CD8-positive, alpha-beta memory T cell (primary cell): ENCODE measurements around the gene POMP. TPM values are rescaled to one million over a fixed set of nuclear protein-coding genes. Genes with fewer than 3 reads are reported as not detected.

ENCODE experiments used
- CTCF ChIA-PET: fragments of 350-600 bp; sonication (Branson Sonifier 250); formaldehyde crosslinking; loops from one replicate; lab custom pipeline; 2021; ENCODE audit warnings: antibody characterized with exemption; lab: Charles Lee
- POLR2A ChIA-PET: fragments of 350-600 bp; sonication (Branson Sonifier 250); formaldehyde crosslinking; loops from one replicate; lab custom pipeline; 2021; ENCODE audit warnings: antibody characterized with exemption; lab: Charles Lee
- DNase-seq, 5 donors: peaks; one replicate each; pipeline versions ENCODE4 v3.0.0 to v3.0.0-alpha.2; 2020 to 2022; ENCODE audit warnings: mixed read lengths in 1 of 5
- H3K27ac ChIP-seq: one replicate; pipeline ENCODE4 v1.7.0; 2013; ENCODE audit warnings: low read depth, mild to moderate bottlenecking, low read length, moderate library complexity
- H3K27me3 ChIP-seq: 2 replicates; pipeline ENCODE4 v1.7.0; 2013; ENCODE audit warnings: low read length, mild to moderate bottlenecking; ENCODE audit not compliant: insufficient read depth, poor library complexity, severe bottlenecking
- H3K36me3 ChIP-seq: 2 replicates; pipeline ENCODE4 v1.7.0; 2013; ENCODE audit warnings: mild to moderate bottlenecking, low read length, moderate library complexity; ENCODE audit not compliant: insufficient read depth
- H3K4me1 ChIP-seq: 2 replicates; pipeline ENCODE4 v1.7.0; 2013; ENCODE audit warnings: mild to moderate bottlenecking, low read length, moderate library complexity; ENCODE audit not compliant: insufficient read depth
- H3K4me3 ChIP-seq: 2 replicates; pipeline ENCODE4 v1.7.0; 2013; ENCODE audit warnings: mild to moderate bottlenecking, low read length
- H3K9me3 ChIP-seq: 2 replicates; pipeline ENCODE4 v1.7.0; 2013; ENCODE audit warnings: mild to moderate bottlenecking, low read length
- H3K27ac Mint-ChIP-seq, 8 donors: one replicate each; pipeline ENCODE4 v1.8.0; 2020 to 2021; ENCODE audit warnings: mixed read lengths in 8 of 8, mild to moderate bottlenecking in 6 of 8, inconsistent platforms in 3 of 8, moderate library complexity in 3 of 8
- H3K27me3 Mint-ChIP-seq, 2 donors: one replicate each; pipeline ENCODE4 v1.8.0; 2020 to 2021; ENCODE audit warnings: mixed read lengths in 2 of 2, mild to moderate bottlenecking in 1 of 2, moderate library complexity in 1 of 2
- H3K36me3 Mint-ChIP-seq, 3 donors: one replicate each; pipeline ENCODE4 v1.8.0; 2020 to 2021; ENCODE audit warnings: mixed read lengths in 3 of 3, inconsistent platforms in 1 of 3, mild to moderate bottlenecking in 1 of 3
- H3K4me1 Mint-ChIP-seq, 3 donors: one replicate each; pipeline ENCODE4 v1.8.0; 2020 to 2021; ENCODE audit warnings: mixed read lengths in 3 of 3, inconsistent platforms in 1 of 3, mild to moderate bottlenecking in 1 of 3
- H3K4me3 Mint-ChIP-seq, 7 donors: one replicate each; pipeline ENCODE4 v1.8.0; 2020 to 2021; ENCODE audit warnings: mixed read lengths in 7 of 7, mild to moderate bottlenecking in 6 of 7, moderate library complexity in 4 of 7, inconsistent platforms in 2 of 7
- H3K9me3 Mint-ChIP-seq, 5 donors: one replicate each; pipeline ENCODE4 v1.8.0; 2020 to 2022; ENCODE audit warnings: mixed read lengths in 5 of 5, mild to moderate bottlenecking in 3 of 5, moderate library complexity in 2 of 5, inconsistent platforms in 1 of 5
- polyA plus RNA-seq: library from polyadenylated mRNA; unstranded; fragments of 300-500 nt; fragmentation: Illumina TruSeq; gene quantifications from one replicate; pipeline ENCODE4 v1.2.3, GENCODE V29; 2021
- total RNA-seq, 2 experiments: library from RNA; stranded (reverse); gene quantifications; one replicate each; pipeline ENCODE4 v1.2.3, GENCODE V29; 2021

POMP gene
- total and polyA plus RNA-seq, 3 experiments from 2014 or later: 98.4 to 131 (median 127) TPM

- peaks cover 1 to 10% (median 4%) of the 10 kb centered on the region in 3 donors for H3K4me1 Mint-ChIP-seq
- CTCF ChIA-PET: no interaction called here
- DNase-seq: no peak
- H3K27ac ChIP-seq: no peak overlapping the region
- H3K4me3 Mint-ChIP-seq: no peak overlapping the region
- no peaks in the 10 kb centered on the region for H3K9me3 Mint-ChIP-seq
- no peaks in the 10 kb centered on the region for H3K36me3 ChIP-seq
- no peaks in the 10 kb centered on the region for H3K27me3 ChIP-seq
- H3K36me3 Mint-ChIP-seq: peaks cover 0 to 2% (median 0%) of the 10 kb centered on the region in 3 donors
- H3K27ac Mint-ChIP-seq: no peak overlapping the region
- H3K4me1 ChIP-seq: no peaks in the 10 kb centered on the region
- POLR2A ChIA-PET: no interaction called here
- no peak overlapping the region for H3K4me3 ChIP-seq
- H3K9me3 ChIP-seq: no peaks in the 10 kb centered on the region
- peaks cover 2 to 15% of the 10 kb centered on the region in 2 donors for H3K27me3 Mint-ChIP-seq
Measured at GRCh38 chr13:28628241-28628640, 30.7 kb upstream of the POMP start.

GRCh38 chr13:28630869-28631268, 28.1 kb upstream of the POMP start:
- Mint-ChIP-seq H3K36me3 (peaks cover 0 to 2% (median 0%) of the 10 kb centered on the region in 3 donors), H3K27me3 (peaks cover 2 to 23% of the 10 kb centered on the region in 2 donors), H3K27ac (no peak overlapping the region), H3K4me3 (no peak overlapping the region), H3K9me3 (no peaks in the 10 kb centered on the region), H3K4me1 (no peaks in the 10 kb centered on the region)
- POLR2A ChIA-PET: no interaction called here
- CTCF ChIA-PET: interaction anchor here (1.1 kb wide), 1 partner anchor 11 kb away, joined by 4 read pairs; no protein-coding TSS in a partner anchor
- no peaks in the 10 kb centered on the region for H3K27me3 ChIP-seq
- no peak overlapping the region for H3K27ac ChIP-seq
- H3K36me3 ChIP-seq: no peaks in the 10 kb centered on the region
- no peaks in the 10 kb centered on the region for H3K4me1 ChIP-seq
- no peak for DNase-seq
- H3K4me3 ChIP-seq: no peak overlapping the region
- H3K9me3 ChIP-seq: no peaks in the 10 kb centered on the region

- Mint-ChIP-seq H3K4me3 (no peak overlapping the region), H3K27ac (no peak overlapping the region), H3K36me3 (peaks cover 0 to 2% (median 0%) of the 10 kb centered on the region in 3 donors), H3K9me3 (no peaks in the 10 kb centered on the region), H3K27me3 (peaks cover 4 to 27% of the 10 kb centered on the region in 2 donors), H3K4me1 (peaks cover 3 to 5% (median 4%) of the 10 kb centered on the region in 3 donors)
- no peak for DNase-seq
- Histone ChIP-seq H3K4me3 (no peak overlapping the region), H3K36me3 (no peaks in the 10 kb centered on the region), H3K27me3 (no peaks in the 10 kb centered on the region), H3K4me1 (no peaks in the 10 kb centered on the region), H3K27ac (no peak overlapping the region), H3K9me3 (no peaks in the 10 kb centered on the region)
- ChIA-PET POLR2A (no interaction called here), CTCF (interaction anchor here (1.1 kb wide), 1 partner anchor 10 kb away, joined by 4 read pairs; no protein-coding TSS in a partner anchor)
Measured at GRCh38 chr13:28631801-28632200, 27.1 kb upstream of the POMP start.

- Histone ChIP-seq H3K27ac (no peak overlapping the region), H3K9me3 (no peaks in the 10 kb centered on the region), H3K27me3 (no peaks in the 10 kb centered on the region), H3K36me3 (no peaks in the 10 kb centered on the region), H3K4me1 (no peaks in the 10 kb centered on the region), H3K4me3 (no peak overlapping the region)
- peaks cover 5 to 8% (median 6%) of the 10 kb centered on the region in 3 donors for H3K4me1 Mint-ChIP-seq
- peaks cover 0 to 2% (median 0%) of the 10 kb centered on the region in 3 donors for H3K36me3 Mint-ChIP-seq
- H3K27me3 Mint-ChIP-seq: peaks cover 10 to 45% of the 10 kb centered on the region in 2 donors
- ChIA-PET CTCF (no interaction called here), POLR2A (no interaction called here)
- no peaks in the 10 kb centered on the region for H3K9me3 Mint-ChIP-seq
- H3K4me3 Mint-ChIP-seq: no peak overlapping the region
- DNase-seq: no peak
- H3K27ac Mint-ChIP-seq: no peak overlapping the region
Measured at GRCh38 chr13:28636069-28636468, 22.9 kb upstream of the POMP start.

GRCh38 chr13:28636677-28637317, 22.1 kb upstream of the POMP start:
- H3K27ac Mint-ChIP-seq: peak overlapping the region in 3 of 8 donors; percentile 5 to 17 (median 12)
- peaks cover 0 to 2% (median 0%) of the 10 kb centered on the region in 3 donors for H3K36me3 Mint-ChIP-seq
- CTCF ChIA-PET: no interaction called here
- Histone ChIP-seq H3K27ac (no peak overlapping the region), H3K36me3 (no peaks in the 10 kb centered on the region), H3K9me3 (no peaks in the 10 kb centered on the region), H3K4me3 (no peak overlapping the region), H3K4me1 (no peaks in the 10 kb centered on the region), H3K27me3 (no peaks in the 10 kb centered on the region)
- H3K4me1 Mint-ChIP-seq: peaks cover 5 to 8% (median 6%) of the 10 kb centered on the region in 3 donors
- POLR2A ChIA-PET: no interaction called here
- H3K4me3 Mint-ChIP-seq: peak overlapping the region in 6 of 7 donors; percentile 0 to 54 (median 23)
- no peaks in the 10 kb centered on the region for H3K9me3 Mint-ChIP-seq
- DNase-seq: peak in 3 of 5 donors; percentile 9 to 67 (median 25)
- H3K27me3 Mint-ChIP-seq: peaks cover 10 to 46% of the 10 kb centered on the region in 2 donors

GRCh38 chr13:28637714-28638355, 21.1 kb upstream of the POMP start:
- no peak for DNase-seq
- ChIA-PET POLR2A (no interaction called here), CTCF (no interaction called here)
- Mint-ChIP-seq H3K4me1 (peaks cover 5 to 8% (median 6%) of the 10 kb centered on the region in 3 donors), H3K27me3 (peaks cover 8 to 40% of the 10 kb centered on the region in 2 donors), H3K9me3 (no peaks in the 10 kb centered on the region), H3K36me3 (peaks cover 0 to under 1% (median 0%) of the 10 kb centered on the region in 3 donors), H3K27ac (no peak overlapping the region), H3K4me3 (no peak overlapping the region)
- H3K27me3 ChIP-seq: no peaks in the 10 kb centered on the region
- H3K27ac ChIP-seq: no peak overlapping the region
- H3K36me3 ChIP-seq: no peaks in the 10 kb centered on the region
- no peaks in the 10 kb centered on the region for H3K4me1 ChIP-seq
- no peak overlapping the region for H3K4me3 ChIP-seq
- no peaks in the 10 kb centered on the region for H3K9me3 ChIP-seq

- no peak for DNase-seq
- CTCF ChIA-PET: no interaction called here
- Mint-ChIP-seq H3K27ac (no peak overlapping the region), H3K27me3 (peaks cover 8 to 39% of the 10 kb centered on the region in 2 donors), H3K4me3 (no peak overlapping the region), H3K4me1 (peaks cover 5 to 8% (median 6%) of the 10 kb centered on the region in 3 donors), H3K9me3 (no peaks in the 10 kb centered on the region), H3K36me3 (no peaks in the 10 kb centered on the region)
- H3K27me3 ChIP-seq: no peaks in the 10 kb centered on the region
- POLR2A ChIA-PET: no interaction called here
- H3K9me3 ChIP-seq: no peaks in the 10 kb centered on the region
- no peak overlapping the region for H3K27ac ChIP-seq
- H3K36me3 ChIP-seq: no peaks in the 10 kb centered on the region
- no peaks in the 10 kb centered on the region for H3K4me1 ChIP-seq
- no peak overlapping the region for H3K4me3 ChIP-seq
Measured at GRCh38 chr13:28638756-28639155, 20.2 kb upstream of the POMP start.
